PC-3 (cell line): ENCODE results near the gene CYP4F22.

Experiments
- EZH2 ChIP-seq: fragments of 300-600 bp; sonication (generic); IDR thresholded peaks from one replicate; pipeline ENCODE4 v1.6.1; 2017; ENCODE audit warnings: antibody characterized with exemption, mild to moderate bottlenecking, low read length; ENCODE audit not compliant: unreplicated experiment
- EZH2phosphoT487 ChIP-seq: fragments of 300-600 bp; sonication (generic); IDR thresholded peaks from 2 replicates; pipeline ENCODE4 v1.6.1; 2018; ENCODE audit warnings: mild to moderate bottlenecking, antibody characterized with exemption, low read length, borderline replicate concordance
- TF ChIP-seq, protein P1 (sequence below): fragments of 300-600 bp; sonication (generic); conservative IDR thresholded peaks from 2 replicates; pipeline ENCODE4 v1.5.1; 2017; ENCODE audit warnings: antibody characterized with exemption, low read depth, mild to moderate bottlenecking, low read length

DNA sequence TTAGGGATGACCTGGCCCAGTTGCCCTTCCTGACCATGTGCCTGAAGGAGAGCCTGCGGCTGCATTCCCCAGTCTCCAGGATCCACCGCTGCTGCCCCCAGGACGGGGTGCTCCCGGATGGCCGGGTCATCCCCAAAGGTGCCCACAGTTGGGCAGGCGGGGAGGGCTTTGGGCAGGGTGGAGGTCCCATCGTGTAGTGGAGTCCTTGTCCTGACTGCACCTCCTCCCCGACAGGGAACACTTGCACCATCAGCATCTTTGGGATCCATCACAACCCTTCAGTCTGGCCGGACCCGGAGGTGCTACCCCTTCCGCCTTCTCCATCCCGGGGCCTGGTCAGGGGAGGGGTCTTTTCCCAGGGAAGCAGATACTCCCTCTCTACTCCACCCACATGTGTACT is 75.0 kb downstream of the CYP4F22 start:
- TF ChIP-seq, protein P1, sequence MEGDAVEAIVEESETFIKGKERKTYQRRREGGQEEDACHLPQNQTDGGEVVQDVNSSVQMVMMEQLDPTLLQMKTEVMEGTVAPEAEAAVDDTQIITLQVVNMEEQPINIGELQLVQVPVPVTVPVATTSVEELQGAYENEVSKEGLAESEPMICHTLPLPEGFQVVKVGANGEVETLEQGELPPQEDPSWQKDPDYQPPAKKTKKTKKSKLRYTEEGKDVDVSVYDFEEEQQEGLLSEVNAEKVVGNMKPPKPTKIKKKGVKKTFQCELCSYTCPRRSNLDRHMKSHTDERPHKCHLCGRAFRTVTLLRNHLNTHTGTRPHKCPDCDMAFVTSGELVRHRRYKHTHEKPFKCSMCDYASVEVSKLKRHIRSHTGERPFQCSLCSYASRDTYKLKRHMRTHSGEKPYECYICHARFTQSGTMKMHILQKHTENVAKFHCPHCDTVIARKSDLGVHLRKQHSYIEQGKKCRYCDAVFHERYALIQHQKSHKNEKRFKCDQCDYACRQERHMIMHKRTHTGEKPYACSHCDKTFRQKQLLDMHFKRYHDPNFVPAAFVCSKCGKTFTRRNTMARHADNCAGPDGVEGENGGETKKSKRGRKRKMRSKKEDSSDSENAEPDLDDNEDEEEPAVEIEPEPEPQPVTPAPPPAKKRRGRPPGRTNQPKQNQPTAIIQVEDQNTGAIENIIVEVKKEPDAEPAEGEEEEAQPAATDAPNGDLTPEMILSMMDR: no peak
- TF ChIP-seq EZH2 (no peak), EZH2phosphoT487 (no peak)
